Body of pancreas (tissue), 4 donors: Measurements from ENCODE around the gene DEPDC7.

Experiments used
- POLR2A ChIP-seq, 3 donors: fragments of 450-650 bp; IDR thresholded peaks; one replicate each; pipeline ENCODE4 v1.6.1; 2016; ENCODE audit warnings: antibody characterized with exemption in 3 of 3, mild to moderate bottlenecking in 2 of 3
- TF ChIP-seq, protein P1 (sequence below), 7 experiments: fragments of 450-650 bp in 4 of 7; fragments of 200-600 bp in 3 of 7; sonication (generic) in 3 of 7; IDR thresholded peaks; one replicate each; pipeline ENCODE4 v1.5.1; 2016 to 2019; ENCODE audit warnings: antibody characterized with exemption in 7 of 7

DNA sequence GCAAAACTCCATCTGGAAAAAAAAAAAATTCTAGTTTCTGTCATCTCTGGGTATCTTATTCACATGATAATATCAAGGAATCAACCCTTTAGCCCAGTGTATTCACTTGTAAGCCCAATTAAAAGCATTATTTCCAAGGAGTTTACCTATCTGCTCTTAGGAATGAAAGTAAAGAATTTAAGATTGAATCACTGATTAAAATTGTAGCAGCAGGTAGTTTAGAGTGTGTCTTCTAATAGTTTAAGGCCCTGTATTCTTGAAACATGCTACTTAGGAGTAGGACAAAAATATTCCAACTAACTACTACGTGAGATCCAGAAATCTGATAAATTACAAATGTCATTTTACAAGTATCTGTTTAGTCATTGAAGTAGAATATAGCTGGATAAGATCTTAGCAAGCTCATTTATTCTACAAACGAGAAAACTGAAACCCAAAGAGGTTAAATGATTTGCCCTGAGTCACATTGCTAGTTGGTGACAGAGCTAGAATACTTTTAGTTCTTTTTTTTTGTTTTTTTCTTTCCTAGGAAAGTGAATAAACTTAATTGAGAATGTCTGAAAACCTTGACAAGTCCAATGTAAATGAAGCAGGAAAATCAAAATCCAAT, 27.6 kb downstream of the DEPDC7 start:
- TF ChIP-seq, protein P1, sequence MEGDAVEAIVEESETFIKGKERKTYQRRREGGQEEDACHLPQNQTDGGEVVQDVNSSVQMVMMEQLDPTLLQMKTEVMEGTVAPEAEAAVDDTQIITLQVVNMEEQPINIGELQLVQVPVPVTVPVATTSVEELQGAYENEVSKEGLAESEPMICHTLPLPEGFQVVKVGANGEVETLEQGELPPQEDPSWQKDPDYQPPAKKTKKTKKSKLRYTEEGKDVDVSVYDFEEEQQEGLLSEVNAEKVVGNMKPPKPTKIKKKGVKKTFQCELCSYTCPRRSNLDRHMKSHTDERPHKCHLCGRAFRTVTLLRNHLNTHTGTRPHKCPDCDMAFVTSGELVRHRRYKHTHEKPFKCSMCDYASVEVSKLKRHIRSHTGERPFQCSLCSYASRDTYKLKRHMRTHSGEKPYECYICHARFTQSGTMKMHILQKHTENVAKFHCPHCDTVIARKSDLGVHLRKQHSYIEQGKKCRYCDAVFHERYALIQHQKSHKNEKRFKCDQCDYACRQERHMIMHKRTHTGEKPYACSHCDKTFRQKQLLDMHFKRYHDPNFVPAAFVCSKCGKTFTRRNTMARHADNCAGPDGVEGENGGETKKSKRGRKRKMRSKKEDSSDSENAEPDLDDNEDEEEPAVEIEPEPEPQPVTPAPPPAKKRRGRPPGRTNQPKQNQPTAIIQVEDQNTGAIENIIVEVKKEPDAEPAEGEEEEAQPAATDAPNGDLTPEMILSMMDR (IDR thresholded peaks at IDR 0.05): no peak
- no peak for TF ChIP-seq POLR2A (IDR thresholded peaks at IDR 0.05)
